Tongue (tissue), 2 donors: ENCODE data around the gene ZMYND11. TPM values are rescaled to one million over a fixed set of nuclear protein-coding genes. Genes with fewer than 3 reads are reported as not detected.
A peak's percentile ranks its signal among the peaks of the same experiment; 100 is the strongest.

Experiments
- DNase-seq: peaks from one replicate; pipeline ENCODE4 v3.0.0-alpha.2; 2015
- total RNA-seq: library from RNA; depleted of rRNA; stranded (reverse); fragments of >200 nt; gene quantifications from one replicate; pipeline ENCODE4 v1.2.3, GENCODE V29; 2014

ZMYND11 gene
- total RNA-seq, 1 donor from 2014 or later, result 71.4 TPM

GRCh38 chr10:191703-192518 is 56.7 kb downstream of the ZMYND11 start:
- DNase-seq, result no peak

GRCh38 chr10:194281-194680 is 59.0 kb downstream of the ZMYND11 start:
- DNase-seq, result no peak

GRCh38 chr10:200405-200804 is 65.2 kb downstream of the ZMYND11 start:
- DNase-seq, result no peak

GRCh38 chr10:201328-201771 is 66.1 kb downstream of the ZMYND11 start:
- no peak for DNase-seq

GRCh38 chr10:208616-209015 is 73.4 kb downstream of the ZMYND11 start:
- DNase-seq, result no peak

- no peak for DNase-seq
Observed at GRCh38 chr10:209357-209756, 74.1 kb downstream of the ZMYND11 start.

DNA sequence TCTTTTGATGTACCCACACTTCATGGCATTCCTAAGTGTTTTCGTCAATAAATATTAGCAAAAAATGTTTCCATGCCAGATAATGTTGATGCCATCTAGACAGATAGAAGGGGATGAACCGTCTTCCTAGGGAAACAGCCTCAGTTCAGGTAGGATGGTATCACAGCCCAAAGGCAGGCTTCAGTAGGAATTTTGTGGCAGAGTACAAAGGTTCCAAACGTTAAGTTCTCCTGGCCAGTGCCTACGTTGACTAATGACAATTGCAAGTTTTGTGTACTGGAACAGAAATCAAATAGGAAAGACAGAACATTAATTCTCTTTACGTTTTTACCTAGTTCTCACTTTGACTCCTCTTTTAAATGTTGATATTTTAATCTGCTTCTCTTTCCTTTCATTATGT is 75.0 kb downstream of the ZMYND11 start:
- DNase-seq, result no peak

DNA sequence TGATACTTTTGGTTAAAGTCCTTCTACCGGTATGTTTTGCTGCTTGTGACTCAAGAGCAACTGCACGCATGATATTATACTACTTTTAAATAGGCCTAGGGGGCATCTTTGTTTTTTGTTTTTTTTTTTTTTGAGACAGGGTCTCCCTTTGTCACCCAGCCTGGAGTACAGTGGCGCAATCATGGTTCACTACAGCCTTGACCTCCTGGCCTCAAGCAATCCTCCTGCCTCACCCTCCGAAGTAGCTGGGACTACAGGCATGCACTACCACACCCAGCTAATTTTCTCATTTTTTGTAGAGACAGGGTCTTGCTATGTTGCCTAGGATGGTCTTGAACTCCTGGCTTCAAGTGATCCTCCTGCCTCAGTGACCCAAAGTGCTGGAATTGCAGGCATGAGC is 80.2 kb downstream of the ZMYND11 start:
- DNase-seq, result no peak

- DNase-seq, result peak; percentile 46
Observed at GRCh38 chr10:218798-219197, 83.5 kb downstream of the ZMYND11 start.

GRCh38 chr10:219731-220472 is 84.6 kb downstream of the ZMYND11 start:
- DNase-seq, result no peak

DNA sequence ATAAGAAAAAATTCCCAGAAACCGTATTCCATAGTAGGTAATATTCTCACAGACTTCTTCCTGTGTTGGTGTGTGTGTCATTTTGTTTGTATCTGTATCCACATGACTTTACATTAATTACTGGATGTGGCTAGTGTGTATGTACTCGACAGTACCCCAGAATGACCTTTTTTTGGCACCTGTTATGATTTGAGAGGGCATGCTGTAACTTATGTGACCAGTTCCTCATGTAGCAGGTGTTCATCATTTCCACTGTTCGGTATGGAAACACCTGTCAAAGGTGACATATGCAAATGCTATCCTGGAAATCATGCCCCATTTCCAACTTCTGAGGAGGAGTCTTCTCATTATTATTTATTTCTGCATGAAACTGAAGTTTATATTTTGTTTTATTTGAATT is 89.3 kb downstream of the ZMYND11 start:
- DNase-seq, result no peak

DNA sequence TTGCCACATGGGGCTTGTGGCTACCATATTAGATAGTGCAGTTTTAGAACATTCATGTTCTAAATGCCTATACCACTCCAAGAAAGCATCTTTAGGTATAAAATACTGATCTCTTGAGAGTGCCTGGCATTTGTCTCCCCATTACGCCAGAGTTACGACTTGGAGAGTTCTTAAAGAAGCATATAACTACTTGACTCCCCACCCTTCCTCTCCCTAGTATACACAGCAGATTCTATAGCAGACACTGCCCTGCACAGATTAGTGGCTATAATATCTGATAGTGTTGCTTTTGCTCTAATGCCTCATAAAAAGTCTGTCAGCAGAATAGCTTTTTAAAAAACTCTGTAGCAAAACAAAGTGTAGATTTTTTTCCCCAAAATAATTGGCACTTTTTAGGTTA is 90.8 kb downstream of the ZMYND11 start:
- DNase-seq, result no peak

DNA sequence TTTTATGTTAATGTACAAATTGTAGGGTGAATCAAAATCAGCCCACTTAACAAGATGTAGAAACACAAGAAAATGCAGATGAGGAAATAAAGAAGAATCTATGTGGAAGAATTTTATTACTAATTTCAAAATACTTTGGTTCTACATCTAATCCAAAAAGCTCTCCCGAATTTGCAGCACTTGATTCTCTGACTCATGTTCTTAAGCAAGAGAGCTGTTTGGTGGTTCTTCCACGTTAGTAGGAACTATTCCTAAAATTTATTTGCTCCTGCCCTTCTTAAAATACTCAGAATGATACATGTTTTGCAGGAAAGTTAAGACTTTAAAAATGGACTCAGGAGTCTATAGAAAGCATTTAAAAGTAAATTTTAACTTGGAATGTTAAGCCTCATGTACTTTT is 91.8 kb downstream of the ZMYND11 start:
- no peak for DNase-seq

DNA sequence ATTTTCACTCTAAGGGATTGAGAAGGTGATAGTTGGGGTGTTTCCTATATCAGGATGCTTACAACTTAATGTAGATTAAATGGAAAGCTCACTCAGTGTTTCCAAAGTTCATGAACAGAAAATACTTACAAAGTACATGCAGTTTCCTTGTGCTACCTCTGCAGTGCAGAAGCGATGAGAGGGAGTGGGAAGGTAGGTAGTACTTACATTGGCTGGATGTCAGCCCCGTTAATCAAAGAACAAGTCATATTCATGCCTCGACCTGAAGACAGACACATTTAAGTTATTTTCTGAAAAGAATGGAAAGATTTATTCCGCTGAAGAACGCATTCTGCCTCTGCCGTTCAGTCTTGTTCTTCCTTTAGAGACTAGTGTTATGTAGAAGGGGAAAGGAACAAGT is 93.1 kb downstream of the ZMYND11 start:
- peak; percentile 19 for DNase-seq

GRCh38 chr10:230758-231157 is 95.5 kb downstream of the ZMYND11 start:
- no peak for DNase-seq

DNA sequence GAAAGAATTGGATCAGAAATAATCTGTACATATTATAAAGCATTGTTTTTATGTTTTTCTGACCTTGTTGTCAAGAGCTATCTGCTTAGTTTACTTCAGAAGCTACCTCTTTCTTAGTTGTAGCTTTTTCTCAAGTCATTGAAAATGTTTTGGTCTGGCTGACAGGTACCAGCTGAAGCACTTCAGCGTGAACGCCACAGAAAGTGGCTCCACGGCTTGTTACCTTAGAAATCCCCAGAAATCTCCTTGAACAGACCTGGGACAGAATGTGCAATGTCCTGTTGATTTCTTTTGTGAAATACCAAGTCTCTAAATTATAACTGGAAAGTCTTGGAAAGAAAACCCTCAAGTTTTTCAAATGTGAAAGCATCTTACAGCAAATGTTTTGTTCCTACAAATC is 96.8 kb downstream of the ZMYND11 start:
- no peak for DNase-seq

DNA sequence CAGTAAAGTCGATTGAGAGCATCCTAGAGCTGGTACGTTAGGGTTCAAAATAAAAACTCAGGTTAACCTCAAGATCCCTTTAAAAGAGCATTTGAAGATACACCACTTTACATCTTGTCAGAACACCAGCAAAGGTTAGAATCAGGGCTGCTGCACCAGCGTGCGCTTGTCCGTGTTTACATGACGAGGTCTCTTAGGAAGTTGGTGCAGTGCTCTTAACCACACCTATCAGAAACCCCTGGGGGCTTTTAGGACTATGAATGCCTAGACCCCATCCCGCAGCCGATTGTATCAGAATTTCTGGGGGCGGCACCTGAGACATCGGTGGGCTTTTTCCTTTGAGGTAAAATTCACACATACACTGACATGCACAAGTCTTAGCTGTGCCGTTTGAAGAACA is 97.6 kb downstream of the ZMYND11 start:
- DNase-seq, result no peak

GRCh38 chr10:234708-235406 is 99.6 kb downstream of the ZMYND11 start:
- DNase-seq, result no peak

DNA sequence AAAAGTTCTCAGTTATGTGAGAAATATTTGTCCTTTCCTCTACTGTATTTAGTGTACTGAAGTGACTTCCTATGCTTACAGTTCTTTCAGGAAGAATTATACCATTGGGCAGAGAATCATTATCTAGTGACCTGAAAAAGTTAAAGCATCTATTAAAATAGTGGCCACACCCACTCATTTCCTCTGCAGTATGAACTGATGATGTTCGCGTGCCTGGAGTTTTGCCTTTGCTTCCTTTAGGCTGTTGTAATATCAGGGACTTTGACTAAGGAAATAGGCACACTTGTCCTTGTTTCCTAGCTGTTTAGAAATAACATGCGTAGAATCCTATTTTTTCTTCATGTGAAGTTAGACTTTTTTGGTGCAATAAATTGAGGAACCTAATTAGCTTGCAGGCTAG is 100.7 kb downstream of the ZMYND11 start:
- DNase-seq, result no peak

- DNase-seq, result no peak
Observed at GRCh38 chr10:239109-239508, 103.9 kb downstream of the ZMYND11 start.

- no peak for DNase-seq
Observed at GRCh38 chr10:241451-241850, 106.2 kb downstream of the ZMYND11 start.

DNA sequence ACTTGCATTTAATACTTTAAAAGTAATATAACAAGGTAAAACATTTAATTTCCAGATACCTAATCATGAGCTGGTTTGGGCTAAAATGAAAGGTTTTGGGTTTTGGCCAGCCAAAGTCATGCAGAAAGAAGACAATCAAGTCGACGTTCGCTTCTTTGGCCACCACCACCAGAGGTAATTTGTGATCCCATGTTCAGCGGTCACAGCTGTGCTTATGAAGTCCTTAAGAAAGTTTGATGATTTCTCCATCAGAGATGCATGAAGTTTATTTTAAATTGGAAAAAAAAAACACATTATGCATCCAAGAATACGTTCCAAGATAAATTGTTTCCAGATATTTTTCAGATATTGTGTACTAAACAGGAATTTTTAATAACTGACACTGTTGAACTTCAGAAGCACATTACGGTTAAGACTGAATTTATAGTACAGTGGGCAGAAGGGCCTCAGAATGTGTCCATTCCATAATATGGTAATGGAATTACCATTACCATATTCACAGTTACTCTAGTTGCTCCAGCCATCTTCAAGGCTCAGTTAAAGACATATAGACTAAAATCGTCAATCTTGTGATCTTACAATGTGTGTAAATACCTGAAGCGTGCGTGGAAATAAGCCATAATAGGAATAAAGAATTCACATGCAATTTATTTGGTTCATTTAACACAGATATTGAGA is 106.8 kb downstream of the ZMYND11 start:
- DNase-seq, result no peak

DNA sequence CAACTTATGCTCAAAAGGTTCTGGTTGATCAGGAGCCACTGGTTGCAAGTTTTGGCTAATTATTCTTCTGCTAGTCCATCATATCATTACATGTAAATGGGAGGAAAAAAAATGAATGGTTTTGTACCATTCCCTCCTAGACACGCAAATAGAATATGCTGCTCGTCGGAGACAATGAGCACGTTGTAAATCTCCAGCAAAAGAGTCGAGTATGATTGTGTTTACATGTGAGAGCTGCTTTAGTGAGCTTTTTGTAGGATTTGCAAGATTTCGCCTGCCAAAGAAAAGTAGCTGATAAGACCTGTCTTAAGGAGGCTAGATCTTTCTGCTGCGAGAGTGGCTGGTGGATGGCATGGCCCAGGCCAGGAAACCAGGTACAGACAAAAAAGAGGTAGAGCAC is 109.0 kb downstream of the ZMYND11 start:
- DNase-seq, result no peak
